HCT116 (cell line): ENCODE measurements around the gene OOSP4B. TPM values are rescaled to one million over a fixed set of nuclear protein-coding genes. Genes with fewer than 3 reads are reported as not detected.

ENCODE experiments used
- ATAC-seq: fragments of 200-7000 bp; cut with Tn5 transposase; 2 replicates; pipeline ENCODE4 v1.9.1; 2020; ENCODE audit warnings: mild to moderate bottlenecking, moderate library complexity
- BruUV-seq: library from RNA; stranded (reverse); fragments of 400-500 nt; replicated peaks from 2 replicates; lab custom pipeline; 2021; lab: Mats Ljungman, UMichigan
- CTCF ChIA-PET: fragments of 300-600 bp; sonication (Branson Sonifier 250); formaldehyde crosslinking; loops from one replicate; lab custom pipeline; 2021; ENCODE audit warnings: antibody characterized with exemption; lab: Charles Lee
- POLR2A ChIA-PET: fragments of 300-600, 350-600 bp; sonication (Branson Sonifier 250); formaldehyde crosslinking; loops from one replicate; lab custom pipeline; 2021; ENCODE audit warnings: antibody characterized with exemption; lab: Charles Lee
- RAD21 ChIA-PET, 2 experiments: fragments of 300-600 bp; sonication (Branson Sonifier 250); formaldehyde crosslinking; loops; one replicate each; lab custom pipeline; 2023; ENCODE audit warnings: low total read pairs in 2 of 2; ENCODE audit not compliant: uncharacterized antibody in 2 of 2, unreplicated experiment in 2 of 2, low non-redundant PET in 1 of 2; lab: Charles Lee
- DNase-seq: peaks from one replicate; pipeline ENCODE4 v3.0.0-alpha.2; 2010; ENCODE audit warnings: low read depth, low spot score
- H2AFZ ChIP-seq: fragments of 200-600 bp; shearing (Covaris generic), sonication (generic); 2 replicates; pipeline ENCODE4 v1.6.1; 2017; ENCODE audit warnings: low read depth, mixed run types, mixed read lengths, antibody characterized with exemption, low read length; ENCODE audit not compliant: poor library complexity, severe bottlenecking
- H3K27ac ChIP-seq: 2 replicates; pipeline ENCODE4 v1.5.1; 2012; ENCODE audit warnings: low read depth, low read length
- H3K27me3 ChIP-seq: fragments of 200-600 bp; sonication (generic); 2 replicates; pipeline ENCODE4 v1.6.1; 2016; ENCODE audit warnings: mixed run types, low read length, mixed read lengths; ENCODE audit not compliant: insufficient read depth
- H3K36me3 ChIP-seq, 2 experiments: fragments of 200-500 bp in 1 of 2; fragments of 200-600 bp in 1 of 2; sonication (Bioruptor generic) in 1 of 2; sonication (generic) in 1 of 2; 2 replicates each; pipeline versions ENCODE4 v1.5.1 to v1.6.1; 2014 to 2016; ENCODE audit warnings: low read length in 2 of 2, inconsistent platforms in 1 of 2, mixed read lengths in 1 of 2, mixed run types in 1 of 2; ENCODE audit not compliant: insufficient read depth in 2 of 2, control insufficient read depth in 1 of 2
- H3K4me1 ChIP-seq, 2 experiments: fragments of 200-600 bp in 1 of 2; sonication (generic) in 1 of 2; 2 replicates each; pipeline versions ENCODE4 v1.5.1 to v1.6.1; 2012 to 2017; ENCODE audit warnings: low read length in 2 of 2, inconsistent platforms in 1 of 2, mild to moderate bottlenecking in 1 of 2, mixed read lengths in 1 of 2, mixed run types in 1 of 2, moderate library complexity in 1 of 2; ENCODE audit not compliant: insufficient read depth in 2 of 2, control insufficient read depth in 1 of 2
- H3K4me2 ChIP-seq: fragments of 200-600 bp; sonication (generic); 2 replicates; pipeline ENCODE4 v1.6.1; 2017; ENCODE audit warnings: mixed run types, low read length, mixed read lengths
- H3K4me3 ChIP-seq, 2 experiments: fragments of 200-600 bp in 1 of 2; sonication (generic) in 1 of 2; replicated peaks in 1 of 2; 2 replicates each; pipeline ENCODE4 v1.5.1; 2011 to 2016; ENCODE audit warnings: low read length in 2 of 2, control low read depth in 1 of 2, low read depth in 1 of 2, mild to moderate bottlenecking in 1 of 2, mixed read lengths in 1 of 2, mixed run types in 1 of 2
- H3K79me2 ChIP-seq: fragments of 200-600 bp; sonication (generic); 2 replicates; pipeline ENCODE4 v1.6.1; 2017; ENCODE audit warnings: mild to moderate bottlenecking, mixed run types, low read length, moderate library complexity, mixed read lengths; ENCODE audit not compliant: insufficient read depth
- H3K9ac ChIP-seq: fragments of 200-600 bp; sonication (generic); 2 replicates; pipeline ENCODE4 v1.6.1; 2016; ENCODE audit warnings: low read length, mixed read lengths
- H3K9me2 ChIP-seq: fragments of 200-600 bp; sonication (generic), shearing (Covaris generic); 2 replicates; pipeline ENCODE4 v1.6.1; 2017; ENCODE audit warnings: mixed run types, mild to moderate bottlenecking, moderate library complexity; ENCODE audit not compliant: insufficient read depth
- H3K9me3 ChIP-seq, 2 experiments: fragments of 200-500 bp in 1 of 2; fragments of 200-600 bp in 1 of 2; sonication (Bioruptor generic) in 1 of 2; sonication (generic) in 1 of 2; 2 replicates each; pipeline ENCODE4 v1.6.1; 2014 to 2017; ENCODE audit warnings: low read length in 2 of 2, mixed read lengths in 2 of 2, inconsistent platforms in 1 of 2, low read depth in 1 of 2, mild to moderate bottlenecking in 1 of 2, mixed run types in 1 of 2, moderate library complexity in 1 of 2; ENCODE audit not compliant: control insufficient read depth in 1 of 2, insufficient read depth in 1 of 2
- H4K20me1 ChIP-seq: fragments of 200-600 bp; sonication (generic), shearing (Covaris generic); 2 replicates; pipeline ENCODE4 v1.6.1; 2017; ENCODE audit warnings: mixed run types, mild to moderate bottlenecking, moderate library complexity; ENCODE audit not compliant: insufficient read depth
- ELF1 ChIP-seq: IDR thresholded peaks from 2 replicates; pipeline ENCODE4 v1.6.1; 2012; ENCODE audit warnings: low read depth, borderline replicate concordance
- EZH2 ChIP-seq: fragments of 200-600 bp; sonication (generic); IDR thresholded peaks from 2 replicates; pipeline ENCODE4 v1.6.1; 2017; ENCODE audit warnings: antibody characterized with exemption, mixed run types
- RAD21 ChIP-seq: IDR thresholded peaks from 2 replicates; pipeline ENCODE4 v1.6.1; 2012; ENCODE audit warnings: low read depth, mild to moderate bottlenecking
- SIN3A ChIP-seq: IDR thresholded peaks from 2 replicates; pipeline ENCODE4 v1.6.1; 2012; ENCODE audit warnings: low read depth
- SRF ChIP-seq: IDR thresholded peaks from 2 replicates; pipeline ENCODE4 v1.6.1; 2012; ENCODE audit warnings: low read depth
- YY1 ChIP-seq: IDR thresholded peaks from 2 replicates; pipeline ENCODE4 v1.6.1; 2011; ENCODE audit warnings: low read length, low read depth, moderate library complexity, mild to moderate bottlenecking; ENCODE audit not compliant: insufficient replicate concordance; ENCODE audit errors: extremely low read depth
- ZFX ChIP-seq: fragments of 450-650 bp; IDR thresholded peaks from 2 replicates; pipeline ENCODE4 v1.6.1; 2017
- ZNF274 ChIP-seq: fragments of 200-500 bp; sonication (Bioruptor generic); IDR thresholded peaks from 2 replicates; pipeline ENCODE4 v1.6.1; 2014; ENCODE audit warnings: mild to moderate bottlenecking, low read depth, low read length, inconsistent platforms
- intact Hi-C: fragments of 100-400 bp; cut with micrococcal nuclease; formaldehyde crosslinking; loops from 2 replicates; pipeline ENCODE4 v1.10.0; 2022
- total RNA-seq: library from RNA; stranded (reverse); gene quantifications from one replicate; pipeline ENCODE4 v1.2.1, GENCODE V29; 2021; ENCODE audit not compliant: unreplicated experiment
- TF ChIP-seq, protein P1 (sequence below): IDR thresholded peaks from 2 replicates; pipeline ENCODE4 v1.6.1; 2012
- TF ChIP-seq, protein P2 (sequence below), 3 experiments: fragments of 200-600 bp in 1 of 3; sonication (generic) in 1 of 3; IDR thresholded peaks in 2 of 3; conservative IDR thresholded peaks in 1 of 3; 2 replicates each; pipeline ENCODE4 v1.5.1; 2012 to 2017; ENCODE audit warnings: low read depth in 2 of 3, low read length in 2 of 3, antibody characterized with exemption in 1 of 3, borderline replicate concordance in 1 of 3, control low read depth in 1 of 3, mild to moderate bottlenecking in 1 of 3, mixed read lengths in 1 of 3, mixed run types in 1 of 3, moderate library complexity in 1 of 3; ENCODE audit not compliant: insufficient read depth in 1 of 3
- TF ChIP-seq, protein P3 (sequence below): IDR thresholded peaks from 2 replicates; pipeline ENCODE4 v1.6.1; 2011; ENCODE audit warnings: mild to moderate bottlenecking, low read length, moderate library complexity; ENCODE audit not compliant: insufficient replicate concordance; ENCODE audit errors: extremely low read depth

Gene OOSP4B
- total RNA-seq, 1 experiment from 2014 or later, result not detected

DNA sequence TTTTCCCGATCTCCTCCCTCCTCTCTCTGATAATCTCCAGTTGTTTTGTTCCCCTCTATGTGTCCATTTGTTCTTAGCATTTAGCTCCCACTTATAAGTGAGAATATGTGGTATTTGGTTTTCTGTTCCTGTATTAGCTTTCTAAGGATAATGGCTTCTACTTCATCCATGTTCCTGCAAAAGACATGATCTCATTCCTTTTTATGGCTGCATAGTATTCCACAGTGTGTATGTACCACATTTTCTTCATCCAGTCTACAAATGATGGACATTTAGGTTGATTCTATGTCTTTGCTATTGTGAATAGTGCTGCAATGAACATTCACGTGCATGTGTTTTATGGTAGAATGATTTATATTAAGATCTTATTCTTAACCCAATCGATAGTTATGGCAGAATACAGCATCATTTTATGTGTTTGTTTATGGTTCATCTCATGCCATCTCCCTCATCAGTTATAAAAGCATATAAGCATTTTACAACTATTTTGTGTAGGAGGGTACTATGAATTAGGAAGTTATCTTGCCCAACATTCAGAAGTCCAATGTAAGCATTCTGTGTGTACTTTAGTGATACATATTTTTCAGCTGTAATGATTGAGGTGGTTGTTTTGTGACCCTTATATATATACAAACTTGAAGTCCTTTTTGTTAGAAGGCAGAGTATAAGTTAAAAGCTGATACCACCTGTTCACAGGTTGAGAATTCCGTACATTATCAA lies 42.7 kb downstream of the OOSP4B start:
- Histone ChIP-seq H3K9me2 (no peaks in the 10 kb centered on the region), H3K4me1 (no peaks in the 10 kb centered on the region), H3K4me3 (no peak overlapping the region), H3K9ac (no peak overlapping the region), H3K27ac (no peak overlapping the region), H3K79me2 (no peaks in the 10 kb centered on the region), H3K27me3 (no peaks in the 10 kb centered on the region), H2AFZ (no peak overlapping the region), H3K9me3 (no peaks in the 10 kb centered on the region), H4K20me1 (no peaks in the 10 kb centered on the region), H3K36me3 (no peaks in the 10 kb centered on the region), H3K4me2 (no peak overlapping the region)
- ChIA-PET POLR2A (no interaction called here), CTCF (no interaction called here), RAD21 (no interaction called here)
- TF ChIP-seq, protein P1, sequence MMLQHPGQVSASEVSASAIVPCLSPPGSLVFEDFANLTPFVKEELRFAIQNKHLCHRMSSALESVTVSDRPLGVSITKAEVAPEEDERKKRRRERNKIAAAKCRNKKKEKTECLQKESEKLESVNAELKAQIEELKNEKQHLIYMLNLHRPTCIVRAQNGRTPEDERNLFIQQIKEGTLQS, result no peak
- TF ChIP-seq ZNF274 (no peak), RAD21 (no peak), SRF (no peak), EZH2 (no peak)
- no TSS peak for BruUV-seq
- intact Hi-C loops, result no loop called here
- DNase-seq (no peak), ATAC-seq (no peak)

DNA sequence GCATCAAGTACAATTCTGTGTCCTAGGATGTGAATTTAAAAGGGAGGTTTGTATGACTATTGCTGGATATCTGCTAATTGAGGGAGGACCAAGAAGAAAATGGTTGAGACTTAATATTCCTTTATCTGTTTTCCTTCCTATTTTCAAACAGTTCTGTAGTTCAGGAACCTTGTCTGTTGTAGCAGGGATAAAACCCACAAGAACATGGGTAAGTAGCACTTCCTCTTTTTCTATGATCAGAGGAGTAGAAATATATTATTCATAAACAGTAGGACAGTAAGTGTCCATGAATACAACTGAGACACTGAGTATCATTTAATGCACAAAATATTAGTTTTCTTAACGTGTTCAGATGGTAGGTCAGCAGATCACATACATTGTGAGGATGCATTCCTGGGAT lies 47.1 kb downstream of the OOSP4B start:
- ChIA-PET POLR2A (no interaction called here), CTCF (no interaction called here), RAD21 (no interaction called here)
- no peaks in the 10 kb centered on the region for H3K9me3 ChIP-seq
- no peak overlapping the region for H2AFZ ChIP-seq
- BruUV-seq, result no TSS peak
- no peak overlapping the region for H3K4me3 ChIP-seq
- no peaks in the 10 kb centered on the region for H4K20me1 ChIP-seq
- no peak for ATAC-seq
- H3K9ac ChIP-seq, result no peak overlapping the region
- H3K4me2 ChIP-seq, result no peak overlapping the region
- intact Hi-C loops, result no loop called here
- H3K36me3 ChIP-seq, result no peaks in the 10 kb centered on the region
- no peaks in the 10 kb centered on the region for H3K9me2 ChIP-seq
- H3K4me1 ChIP-seq, result no peaks in the 10 kb centered on the region
- no peak overlapping the region for H3K27ac ChIP-seq
- H3K27me3 ChIP-seq, result no peaks in the 10 kb centered on the region
- DNase-seq, result no peak
- H3K79me2 ChIP-seq, result no peaks in the 10 kb centered on the region
- TF ChIP-seq, protein P1, result no peak
- TF ChIP-seq RAD21, result no peak
- TF ChIP-seq YY1, result no peak
- TF ChIP-seq ZFX, result no peak
- TF ChIP-seq ELF1, result no peak
- TF ChIP-seq EZH2, result no peak
- TF ChIP-seq, protein P2, sequence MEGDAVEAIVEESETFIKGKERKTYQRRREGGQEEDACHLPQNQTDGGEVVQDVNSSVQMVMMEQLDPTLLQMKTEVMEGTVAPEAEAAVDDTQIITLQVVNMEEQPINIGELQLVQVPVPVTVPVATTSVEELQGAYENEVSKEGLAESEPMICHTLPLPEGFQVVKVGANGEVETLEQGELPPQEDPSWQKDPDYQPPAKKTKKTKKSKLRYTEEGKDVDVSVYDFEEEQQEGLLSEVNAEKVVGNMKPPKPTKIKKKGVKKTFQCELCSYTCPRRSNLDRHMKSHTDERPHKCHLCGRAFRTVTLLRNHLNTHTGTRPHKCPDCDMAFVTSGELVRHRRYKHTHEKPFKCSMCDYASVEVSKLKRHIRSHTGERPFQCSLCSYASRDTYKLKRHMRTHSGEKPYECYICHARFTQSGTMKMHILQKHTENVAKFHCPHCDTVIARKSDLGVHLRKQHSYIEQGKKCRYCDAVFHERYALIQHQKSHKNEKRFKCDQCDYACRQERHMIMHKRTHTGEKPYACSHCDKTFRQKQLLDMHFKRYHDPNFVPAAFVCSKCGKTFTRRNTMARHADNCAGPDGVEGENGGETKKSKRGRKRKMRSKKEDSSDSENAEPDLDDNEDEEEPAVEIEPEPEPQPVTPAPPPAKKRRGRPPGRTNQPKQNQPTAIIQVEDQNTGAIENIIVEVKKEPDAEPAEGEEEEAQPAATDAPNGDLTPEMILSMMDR (IDR thresholded peaks at IDR 0.05 in 2 of 3, conservative IDR thresholded peaks at IDR 0.05 in 1 of 3; ENCODE audit: borderline replicate concordance in 1 of 3, insufficient read depth in 1 of 3, low read depth in 2 of 3, low read length in 2 of 3), result no peak
- TF ChIP-seq SIN3A, result no peak
- no peak for TF ChIP-seq ZNF274
- TF ChIP-seq, protein P3, sequence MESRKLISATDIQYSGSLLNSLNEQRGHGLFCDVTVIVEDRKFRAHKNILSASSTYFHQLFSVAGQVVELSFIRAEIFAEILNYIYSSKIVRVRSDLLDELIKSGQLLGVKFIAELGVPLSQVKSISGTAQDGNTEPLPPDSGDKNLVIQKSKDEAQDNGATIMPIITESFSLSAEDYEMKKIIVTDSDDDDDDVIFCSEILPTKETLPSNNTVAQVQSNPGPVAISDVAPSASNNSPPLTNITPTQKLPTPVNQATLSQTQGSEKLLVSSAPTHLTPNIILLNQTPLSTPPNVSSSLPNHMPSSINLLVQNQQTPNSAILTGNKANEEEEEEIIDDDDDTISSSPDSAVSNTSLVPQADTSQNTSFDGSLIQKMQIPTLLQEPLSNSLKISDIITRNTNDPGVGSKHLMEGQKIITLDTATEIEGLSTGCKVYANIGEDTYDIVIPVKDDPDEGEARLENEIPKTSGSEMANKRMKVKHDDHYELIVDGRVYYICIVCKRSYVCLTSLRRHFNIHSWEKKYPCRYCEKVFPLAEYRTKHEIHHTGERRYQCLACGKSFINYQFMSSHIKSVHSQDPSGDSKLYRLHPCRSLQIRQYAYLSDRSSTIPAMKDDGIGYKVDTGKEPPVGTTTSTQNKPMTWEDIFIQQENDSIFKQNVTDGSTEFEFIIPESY, result no peak
